HEK293 (cell line): ENCODE measurements around the gene NDUFV2.

Experiments
- GLIS1 ChIP-seq: fragments of 450-650 bp; formaldehyde crosslinking; IDR thresholded peaks from 2 replicates; pipeline ENCODE4 v1.5.1; 2016; ENCODE audit warnings: missing biosample characterization, missing genetic modification characterization
- GLIS2 ChIP-seq: fragments of 450-650 bp; formaldehyde crosslinking; IDR thresholded peaks from 2 replicates; pipeline ENCODE4 v1.5.1; 2016; ENCODE audit warnings: missing biosample characterization, missing genetic modification characterization
- KLF16 ChIP-seq: fragments of 450-650 bp; formaldehyde crosslinking; IDR thresholded peaks from 2 replicates; pipeline ENCODE4 v1.5.1; 2017; ENCODE audit warnings: missing biosample characterization, missing genetic modification characterization
- KLF7 ChIP-seq: fragments of 450-650 bp; formaldehyde crosslinking; IDR thresholded peaks from 2 replicates; pipeline ENCODE4 v1.5.1; 2016; ENCODE audit warnings: missing biosample characterization, missing genetic modification characterization, borderline replicate concordance
- KLF9 ChIP-seq: fragments of 450-650 bp; formaldehyde crosslinking; IDR thresholded peaks from 2 replicates; pipeline ENCODE4 v1.5.1; 2016; ENCODE audit warnings: missing biosample characterization, missing genetic modification characterization, low read depth
- RBAK ChIP-seq: fragments of 450-650 bp; formaldehyde crosslinking; IDR thresholded peaks from 2 replicates; pipeline ENCODE4 v1.5.1; 2016; ENCODE audit warnings: missing biosample characterization, missing genetic modification characterization
- SP2 ChIP-seq: fragments of 450-650 bp; formaldehyde crosslinking; IDR thresholded peaks from 2 replicates; pipeline ENCODE4 v1.5.1; 2016; ENCODE audit warnings: missing biosample characterization, missing genetic modification characterization
- SP3 ChIP-seq: fragments of 450-650 bp; formaldehyde crosslinking; IDR thresholded peaks from 2 replicates; pipeline ENCODE4 v1.5.1; 2016; ENCODE audit warnings: missing biosample characterization, missing genetic modification characterization
- SP7 ChIP-seq: fragments of 450-650 bp; formaldehyde crosslinking; IDR thresholded peaks from 2 replicates; pipeline ENCODE4 v1.5.1; 2016; ENCODE audit warnings: missing biosample characterization, missing genetic modification characterization
- YY1 ChIP-seq: fragments of 450-650 bp; formaldehyde crosslinking; IDR thresholded peaks from 2 replicates; pipeline ENCODE4 v1.5.1; 2018; ENCODE audit warnings: missing biosample characterization, missing genetic modification characterization
- ZBTB48 ChIP-seq: fragments of 450-650 bp; formaldehyde crosslinking; IDR thresholded peaks from 2 replicates; pipeline ENCODE4 v1.5.1; 2016; ENCODE audit warnings: missing biosample characterization, missing genetic modification characterization
- ZNF132 ChIP-seq: fragments of 450-650 bp; formaldehyde crosslinking; IDR thresholded peaks from 2 replicates; pipeline ENCODE4 v1.5.1; 2017; ENCODE audit warnings: missing biosample characterization, missing genetic modification characterization, borderline replicate concordance
- ZNF2 ChIP-seq: fragments of 450-650 bp; formaldehyde crosslinking; IDR thresholded peaks from 2 replicates; pipeline ENCODE4 v1.5.1; 2016; ENCODE audit warnings: missing biosample characterization, missing genetic modification characterization
- ZNF324 ChIP-seq: fragments of 450-650 bp; formaldehyde crosslinking; IDR thresholded peaks from 2 replicates; pipeline ENCODE4 v1.5.1; 2016; ENCODE audit warnings: missing biosample characterization, missing genetic modification characterization
- ZNF37A ChIP-seq: fragments of 450-650 bp; IDR thresholded peaks from 2 replicates; pipeline ENCODE4 v1.5.1; 2018; ENCODE audit warnings: missing biosample characterization, missing genetic modification characterization
- ZNF610 ChIP-seq: fragments of 450-650 bp; formaldehyde crosslinking; IDR thresholded peaks from 2 replicates; pipeline ENCODE4 v1.5.1; 2016; ENCODE audit warnings: missing biosample characterization, missing genetic modification characterization, borderline replicate concordance
- ZNF621 ChIP-seq: fragments of 450-650 bp; formaldehyde crosslinking; IDR thresholded peaks from 2 replicates; pipeline ENCODE4 v1.5.1; 2017; ENCODE audit warnings: missing biosample characterization, missing genetic modification characterization
- ZNF623 ChIP-seq: fragments of 450-650 bp; formaldehyde crosslinking; IDR thresholded peaks from 2 replicates; pipeline ENCODE4 v1.5.1; 2016; ENCODE audit warnings: missing biosample characterization, missing genetic modification characterization
- ZNF624 ChIP-seq: fragments of 450-650 bp; formaldehyde crosslinking; IDR thresholded peaks from 2 replicates; pipeline ENCODE4 v1.5.1; 2017; ENCODE audit warnings: missing biosample characterization, missing genetic modification characterization
- ZNF626 ChIP-seq: fragments of 450-650 bp; sonication (Bioruptor Pico); formaldehyde crosslinking; IDR thresholded peaks from 2 replicates; pipeline ENCODE4 v1.5.1; 2018; ENCODE audit warnings: missing biosample characterization, missing genetic modification characterization, inconsistent platforms
- ZNF677 ChIP-seq: fragments of 450-650 bp; IDR thresholded peaks from 2 replicates; pipeline ENCODE4 v1.5.0; 2018; ENCODE audit warnings: missing biosample characterization, mild to moderate bottlenecking, missing genetic modification characterization, moderate library complexity
- ZNF76 ChIP-seq: fragments of 450-650 bp; formaldehyde crosslinking; IDR thresholded peaks from 2 replicates; pipeline ENCODE4; 2016; ENCODE audit warnings: low read depth, missing biosample characterization, missing genetic modification characterization, borderline replicate concordance
- ZNF830 ChIP-seq: fragments of 450-650 bp; IDR thresholded peaks from 2 replicates; pipeline ENCODE4 v1.5.0; 2018; ENCODE audit warnings: missing biosample characterization, missing genetic modification characterization, low read depth, mild to moderate bottlenecking, moderate library complexity
- ZNF843 ChIP-seq: fragments of 450-650 bp; formaldehyde crosslinking; IDR thresholded peaks from 2 replicates; pipeline ENCODE4 v1.5.1; 2016; ENCODE audit warnings: missing biosample characterization, missing genetic modification characterization
- ZSCAN30 ChIP-seq: fragments of 450-650 bp; IDR thresholded peaks from 2 replicates; pipeline ENCODE4 v1.5.1; 2018; ENCODE audit warnings: missing biosample characterization, mild to moderate bottlenecking, missing genetic modification characterization, moderate library complexity
- TF ChIP-seq, protein P1 (sequence below): fragments of 450-650 bp; formaldehyde crosslinking; IDR thresholded peaks from 2 replicates; pipeline ENCODE4 v1.5.1; 2016; ENCODE audit warnings: missing biosample characterization, missing genetic modification characterization
- TF ChIP-seq, protein P2 (sequence below): fragments of 450-650 bp; formaldehyde crosslinking; IDR thresholded peaks from 2 replicates; pipeline ENCODE4 v1.5.1; 2016; ENCODE audit warnings: missing biosample characterization, missing genetic modification characterization
- TF ChIP-seq, protein P3 (sequence below): fragments of 450-650 bp; formaldehyde crosslinking; IDR thresholded peaks from 2 replicates; pipeline ENCODE4 v1.5.1; 2016; ENCODE audit warnings: missing biosample characterization, missing genetic modification characterization
- TF ChIP-seq, protein P4 (sequence below): fragments of 450-650 bp; formaldehyde crosslinking; IDR thresholded peaks from 2 replicates; pipeline ENCODE4 v1.5.1; 2016; ENCODE audit warnings: missing biosample characterization, missing genetic modification characterization
- TF ChIP-seq, protein P5 (sequence below): fragments of 450-650 bp; formaldehyde crosslinking; IDR thresholded peaks from 2 replicates; pipeline ENCODE4 v1.5.1; 2016; ENCODE audit warnings: missing biosample characterization, missing genetic modification characterization, low read depth

Gene NDUFV2

DNA sequence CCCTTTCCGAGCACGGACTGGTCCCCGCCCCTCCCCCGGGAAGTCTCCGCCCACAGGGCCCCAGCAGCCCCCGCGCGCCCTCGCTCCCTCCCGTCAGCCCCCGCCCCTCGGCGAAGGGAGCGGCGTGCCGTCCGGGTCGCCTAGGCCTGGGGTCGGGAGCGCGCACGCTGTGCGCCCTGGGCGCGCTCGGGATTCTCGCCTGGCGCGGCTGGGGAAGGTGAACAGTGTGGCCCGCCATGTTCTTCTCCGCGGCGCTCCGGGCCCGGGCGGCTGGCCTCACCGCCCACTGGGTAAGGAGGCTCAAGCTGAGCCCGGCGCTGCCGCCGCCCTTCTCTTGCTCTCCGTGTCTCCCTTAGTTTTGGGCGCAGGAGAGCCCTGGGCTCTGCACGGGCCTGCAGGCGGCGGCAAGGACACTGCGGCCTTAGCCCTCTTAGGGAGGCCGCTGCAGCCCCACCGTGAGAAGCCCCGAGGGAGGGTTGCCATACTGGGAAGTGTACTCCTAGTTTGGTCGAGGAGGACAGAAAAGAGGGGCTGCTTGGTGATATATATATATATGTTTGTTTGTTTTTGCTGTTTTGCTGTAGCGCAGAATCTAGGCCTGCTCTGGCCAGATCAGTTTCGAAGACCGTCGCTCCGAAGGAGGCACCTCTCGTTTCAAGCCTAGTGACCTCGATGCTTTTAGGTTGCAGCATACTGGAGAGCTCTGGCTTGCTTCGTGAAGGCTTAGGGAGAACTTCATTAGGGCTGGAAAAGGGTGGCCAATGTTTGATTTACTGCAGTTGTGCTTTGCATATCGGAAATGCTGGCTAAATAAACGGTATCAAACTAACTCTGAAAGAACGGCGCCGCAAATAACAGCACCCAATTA lies at the start of gene NDUFV2 (continued):
- TF ChIP-seq ZNF830 (tag by site-specific recombination) (no peak), ZNF37A (tag by site-specific recombination) (no peak), ZNF677 (tag by site-specific recombination) (no peak), ZSCAN30 (tag by site-specific recombination) (peak; percentile 70; the same call in 1 of the 2 replicates), ZBTB48 (tag by site-specific recombination) (0 out of 2 replicates have a peak, but pooled peaks have one; percentile 36), ZNF76 (tag by site-specific recombination) (peak; percentile 86), KLF9 (tag by site-specific recombination) (peak; percentile 25; the same call in 1 of the 2 replicates), GLIS2 (tag by site-specific recombination) (peak; percentile 86), ZNF324 (tag by site-specific recombination) (peak; percentile 30; the same call in 1 of the 2 replicates), ZNF626 (tag by site-specific recombination) (no peak), SP2 (peak; percentile 68), YY1 (tag by site-specific recombination) (peak; percentile 87), RBAK (tag by site-specific recombination) (no peak), SP7 (tag by site-specific recombination) (peak; percentile 40; the same call in 1 of the 2 replicates), GLIS1 (tag by site-specific recombination) (peak; percentile 61), KLF16 (tag by site-specific recombination) (peak; percentile 71; the same call in 1 of the 2 replicates), KLF7 (tag by site-specific recombination) (0 out of 2 replicates have a peak, but pooled peaks have one; percentile 45), ZNF132 (tag by site-specific recombination) (no peak), ZNF623 (tag by site-specific recombination) (no peak), ZNF2 (tag by site-specific recombination) (peak; percentile 66), SP3 (tag by site-specific recombination) (peak; percentile 70), ZNF610 (tag by site-specific recombination) (peak; percentile 23; the same call in 1 of the 2 replicates), ZNF624 (tag by site-specific recombination) (no peak), ZNF621 (tag by site-specific recombination) (no peak), ZNF843 (tag by site-specific recombination) (peak; percentile 56; the same call in 1 of the 2 replicates)
- TF ChIP-seq, protein P1, sequence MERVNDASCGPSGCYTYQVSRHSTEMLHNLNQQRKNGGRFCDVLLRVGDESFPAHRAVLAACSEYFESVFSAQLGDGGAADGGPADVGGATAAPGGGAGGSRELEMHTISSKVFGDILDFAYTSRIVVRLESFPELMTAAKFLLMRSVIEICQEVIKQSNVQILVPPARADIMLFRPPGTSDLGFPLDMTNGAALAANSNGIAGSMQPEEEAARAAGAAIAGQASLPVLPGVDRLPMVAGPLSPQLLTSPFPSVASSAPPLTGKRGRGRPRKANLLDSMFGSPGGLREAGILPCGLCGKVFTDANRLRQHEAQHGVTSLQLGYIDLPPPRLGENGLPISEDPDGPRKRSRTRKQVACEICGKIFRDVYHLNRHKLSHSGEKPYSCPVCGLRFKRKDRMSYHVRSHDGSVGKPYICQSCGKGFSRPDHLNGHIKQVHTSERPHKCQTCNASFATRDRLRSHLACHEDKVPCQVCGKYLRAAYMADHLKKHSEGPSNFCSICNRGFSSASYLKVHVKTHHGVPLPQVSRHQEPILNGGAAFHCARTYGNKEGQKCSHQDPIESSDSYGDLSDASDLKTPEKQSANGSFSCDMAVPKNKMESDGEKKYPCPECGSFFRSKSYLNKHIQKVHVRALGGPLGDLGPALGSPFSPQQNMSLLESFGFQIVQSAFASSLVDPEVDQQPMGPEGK, result peak; percentile 91
- TF ChIP-seq, protein P2, sequence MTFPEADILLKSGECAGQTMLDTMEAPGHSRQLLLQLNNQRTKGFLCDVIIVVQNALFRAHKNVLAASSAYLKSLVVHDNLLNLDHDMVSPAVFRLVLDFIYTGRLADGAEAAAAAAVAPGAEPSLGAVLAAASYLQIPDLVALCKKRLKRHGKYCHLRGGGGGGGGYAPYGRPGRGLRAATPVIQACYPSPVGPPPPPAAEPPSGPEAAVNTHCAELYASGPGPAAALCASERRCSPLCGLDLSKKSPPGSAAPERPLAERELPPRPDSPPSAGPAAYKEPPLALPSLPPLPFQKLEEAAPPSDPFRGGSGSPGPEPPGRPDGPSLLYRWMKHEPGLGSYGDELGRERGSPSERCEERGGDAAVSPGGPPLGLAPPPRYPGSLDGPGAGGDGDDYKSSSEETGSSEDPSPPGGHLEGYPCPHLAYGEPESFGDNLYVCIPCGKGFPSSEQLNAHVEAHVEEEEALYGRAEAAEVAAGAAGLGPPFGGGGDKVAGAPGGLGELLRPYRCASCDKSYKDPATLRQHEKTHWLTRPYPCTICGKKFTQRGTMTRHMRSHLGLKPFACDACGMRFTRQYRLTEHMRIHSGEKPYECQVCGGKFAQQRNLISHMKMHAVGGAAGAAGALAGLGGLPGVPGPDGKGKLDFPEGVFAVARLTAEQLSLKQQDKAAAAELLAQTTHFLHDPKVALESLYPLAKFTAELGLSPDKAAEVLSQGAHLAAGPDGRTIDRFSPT, result no peak
- TF ChIP-seq, protein P3, sequence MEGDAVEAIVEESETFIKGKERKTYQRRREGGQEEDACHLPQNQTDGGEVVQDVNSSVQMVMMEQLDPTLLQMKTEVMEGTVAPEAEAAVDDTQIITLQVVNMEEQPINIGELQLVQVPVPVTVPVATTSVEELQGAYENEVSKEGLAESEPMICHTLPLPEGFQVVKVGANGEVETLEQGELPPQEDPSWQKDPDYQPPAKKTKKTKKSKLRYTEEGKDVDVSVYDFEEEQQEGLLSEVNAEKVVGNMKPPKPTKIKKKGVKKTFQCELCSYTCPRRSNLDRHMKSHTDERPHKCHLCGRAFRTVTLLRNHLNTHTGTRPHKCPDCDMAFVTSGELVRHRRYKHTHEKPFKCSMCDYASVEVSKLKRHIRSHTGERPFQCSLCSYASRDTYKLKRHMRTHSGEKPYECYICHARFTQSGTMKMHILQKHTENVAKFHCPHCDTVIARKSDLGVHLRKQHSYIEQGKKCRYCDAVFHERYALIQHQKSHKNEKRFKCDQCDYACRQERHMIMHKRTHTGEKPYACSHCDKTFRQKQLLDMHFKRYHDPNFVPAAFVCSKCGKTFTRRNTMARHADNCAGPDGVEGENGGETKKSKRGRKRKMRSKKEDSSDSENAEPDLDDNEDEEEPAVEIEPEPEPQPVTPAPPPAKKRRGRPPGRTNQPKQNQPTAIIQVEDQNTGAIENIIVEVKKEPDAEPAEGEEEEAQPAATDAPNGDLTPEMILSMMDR (tag by site-specific recombination), result peak; percentile 40; the same call in 1 of the 2 replicates
- TF ChIP-seq, protein P4, sequence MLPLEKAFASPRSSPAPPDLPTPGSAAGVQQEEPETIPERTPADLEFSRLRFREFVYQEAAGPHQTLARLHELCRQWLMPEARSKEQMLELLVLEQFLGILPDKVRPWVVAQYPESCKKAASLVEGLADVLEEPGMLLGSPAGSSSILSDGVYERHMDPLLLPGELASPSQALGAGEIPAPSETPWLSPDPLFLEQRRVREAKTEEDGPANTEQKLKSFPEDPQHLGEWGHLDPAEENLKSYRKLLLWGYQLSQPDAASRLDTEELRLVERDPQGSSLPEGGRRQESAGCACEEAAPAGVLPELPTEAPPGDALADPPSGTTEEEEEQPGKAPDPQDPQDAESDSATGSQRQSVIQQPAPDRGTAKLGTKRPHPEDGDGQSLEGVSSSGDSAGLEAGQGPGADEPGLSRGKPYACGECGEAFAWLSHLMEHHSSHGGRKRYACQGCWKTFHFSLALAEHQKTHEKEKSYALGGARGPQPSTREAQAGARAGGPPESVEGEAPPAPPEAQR (tag by site-specific recombination), result 0 out of 2 replicates have a peak, but pooled peaks have one; percentile 12
- TF ChIP-seq, protein P5, sequence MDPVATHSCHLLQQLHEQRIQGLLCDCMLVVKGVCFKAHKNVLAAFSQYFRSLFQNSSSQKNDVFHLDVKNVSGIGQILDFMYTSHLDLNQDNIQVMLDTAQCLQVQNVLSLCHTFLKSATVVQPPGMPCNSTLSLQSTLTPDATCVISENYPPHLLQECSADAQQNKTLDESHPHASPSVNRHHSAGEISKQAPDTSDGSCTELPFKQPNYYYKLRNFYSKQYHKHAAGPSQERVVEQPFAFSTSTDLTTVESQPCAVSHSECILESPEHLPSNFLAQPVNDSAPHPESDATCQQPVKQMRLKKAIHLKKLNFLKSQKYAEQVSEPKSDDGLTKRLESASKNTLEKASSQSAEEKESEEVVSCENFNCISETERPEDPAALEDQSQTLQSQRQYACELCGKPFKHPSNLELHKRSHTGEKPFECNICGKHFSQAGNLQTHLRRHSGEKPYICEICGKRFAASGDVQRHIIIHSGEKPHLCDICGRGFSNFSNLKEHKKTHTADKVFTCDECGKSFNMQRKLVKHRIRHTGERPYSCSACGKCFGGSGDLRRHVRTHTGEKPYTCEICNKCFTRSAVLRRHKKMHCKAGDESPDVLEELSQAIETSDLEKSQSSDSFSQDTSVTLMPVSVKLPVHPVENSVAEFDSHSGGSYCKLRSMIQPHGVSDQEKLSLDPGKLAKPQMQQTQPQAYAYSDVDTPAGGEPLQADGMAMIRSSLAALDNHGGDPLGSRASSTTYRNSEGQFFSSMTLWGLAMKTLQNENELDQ, result no peak
